Measurements from ENCODE around the gene VPS50.

VPS50 gene, protein sequence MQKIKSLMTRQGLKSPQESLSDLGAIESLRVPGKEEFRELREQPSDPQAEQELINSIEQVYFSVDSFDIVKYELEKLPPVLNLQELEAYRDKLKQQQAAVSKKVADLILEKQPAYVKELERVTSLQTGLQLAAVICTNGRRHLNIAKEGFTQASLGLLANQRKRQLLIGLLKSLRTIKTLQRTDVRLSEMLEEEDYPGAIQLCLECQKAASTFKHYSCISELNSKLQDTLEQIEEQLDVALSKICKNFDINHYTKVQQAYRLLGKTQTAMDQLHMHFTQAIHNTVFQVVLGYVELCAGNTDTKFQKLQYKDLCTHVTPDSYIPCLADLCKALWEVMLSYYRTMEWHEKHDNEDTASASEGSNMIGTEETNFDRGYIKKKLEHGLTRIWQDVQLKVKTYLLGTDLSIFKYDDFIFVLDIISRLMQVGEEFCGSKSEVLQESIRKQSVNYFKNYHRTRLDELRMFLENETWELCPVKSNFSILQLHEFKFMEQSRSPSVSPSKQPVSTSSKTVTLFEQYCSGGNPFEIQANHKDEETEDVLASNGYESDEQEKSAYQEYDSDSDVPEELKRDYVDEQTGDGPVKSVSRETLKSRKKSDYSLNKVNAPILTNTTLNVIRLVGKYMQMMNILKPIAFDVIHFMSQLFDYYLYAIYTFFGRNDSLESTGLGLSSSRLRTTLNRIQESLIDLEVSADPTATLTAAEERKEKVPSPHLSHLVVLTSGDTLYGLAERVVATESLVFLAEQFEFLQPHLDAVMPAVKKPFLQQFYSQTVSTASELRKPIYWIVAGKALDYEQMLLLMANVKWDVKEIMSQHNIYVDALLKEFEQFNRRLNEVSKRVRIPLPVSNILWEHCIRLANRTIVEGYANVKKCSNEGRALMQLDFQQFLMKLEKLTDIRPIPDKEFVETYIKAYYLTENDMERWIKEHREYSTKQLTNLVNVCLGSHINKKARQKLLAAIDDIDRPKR

DNA sequence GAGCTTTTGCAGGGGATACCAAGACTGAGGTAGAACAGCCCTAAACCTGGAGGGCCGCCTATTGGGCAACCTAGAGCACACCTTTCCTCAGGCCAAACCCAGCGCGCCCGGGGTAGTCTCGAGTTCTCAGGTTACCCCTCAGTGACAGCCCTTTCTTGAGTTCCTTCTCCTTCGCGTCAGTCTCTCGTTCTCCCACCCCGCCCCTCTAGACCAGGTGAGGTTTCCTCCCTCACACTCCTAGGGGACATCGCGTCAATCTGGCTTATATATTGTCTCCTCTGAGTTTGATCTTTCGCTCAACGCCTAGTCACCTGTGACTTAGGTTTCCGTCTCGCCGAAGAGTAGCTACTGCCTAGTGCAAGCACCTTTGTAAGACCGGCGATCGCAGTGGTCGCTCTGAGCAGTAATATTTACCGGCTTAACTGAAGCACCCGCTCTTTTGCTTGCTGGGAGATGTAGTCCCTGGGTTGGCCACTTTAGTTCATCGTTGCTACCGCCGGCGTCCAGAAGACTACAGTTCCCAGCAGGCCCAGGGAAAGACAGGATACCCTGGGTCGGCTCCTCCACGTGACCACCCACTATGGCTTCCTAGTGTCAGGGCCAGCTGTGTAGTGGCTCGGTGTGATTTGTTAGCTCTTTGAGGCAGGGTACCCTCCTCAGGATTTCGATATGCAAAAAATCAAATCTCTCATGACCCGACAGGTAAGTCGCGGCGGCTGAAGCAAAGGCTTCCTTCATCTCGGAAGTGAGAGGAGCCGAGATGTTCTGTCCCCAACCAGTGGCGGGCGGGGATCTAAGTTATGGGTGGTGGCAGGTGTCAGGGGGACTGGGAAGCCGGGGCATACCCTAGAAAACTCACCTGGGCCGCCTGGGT, at the start of gene VPS50:
VPS50 (plus strand) TSS at position 568 of the 874 bp plus-strand sequence; CDS start at position 670, 102 bp downstream.
- DNase-seq: peak; percentile 98

DNA sequence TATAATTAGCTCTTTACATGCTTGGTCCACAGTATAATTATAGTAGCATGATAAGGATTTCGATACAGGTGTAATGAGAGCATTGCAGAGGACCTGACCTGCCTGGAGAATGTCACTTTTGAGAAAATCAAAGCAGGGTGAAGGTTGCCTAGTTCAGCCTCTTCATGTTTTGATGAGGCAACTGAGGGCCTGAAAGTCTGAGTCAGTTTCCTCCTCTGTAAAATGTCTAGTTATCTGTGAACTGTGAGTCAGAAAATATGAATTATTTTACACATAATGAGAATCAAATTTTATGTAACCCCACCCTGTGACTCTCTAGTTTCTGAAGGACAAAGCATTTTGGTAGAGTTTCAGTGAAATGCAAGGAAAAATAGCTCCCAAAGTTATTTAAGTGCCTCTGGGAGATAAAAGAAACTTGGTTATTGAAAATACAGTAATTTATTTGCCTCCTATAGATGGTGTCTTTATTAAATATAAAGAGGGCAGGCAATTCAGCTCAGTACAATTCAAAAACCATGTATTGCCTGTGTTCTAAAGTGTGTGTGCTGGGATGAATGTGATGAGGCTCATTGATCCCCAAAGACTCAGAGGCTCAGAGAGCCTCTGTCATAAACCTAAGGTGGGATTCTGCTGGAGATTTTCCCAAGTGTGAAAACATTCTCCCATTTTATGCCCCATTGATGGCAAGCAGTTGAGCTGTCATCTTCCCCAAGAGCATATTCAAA, 46.7 kb upstream of the VPS50 start:
- DNase-seq: no peak

DNA sequence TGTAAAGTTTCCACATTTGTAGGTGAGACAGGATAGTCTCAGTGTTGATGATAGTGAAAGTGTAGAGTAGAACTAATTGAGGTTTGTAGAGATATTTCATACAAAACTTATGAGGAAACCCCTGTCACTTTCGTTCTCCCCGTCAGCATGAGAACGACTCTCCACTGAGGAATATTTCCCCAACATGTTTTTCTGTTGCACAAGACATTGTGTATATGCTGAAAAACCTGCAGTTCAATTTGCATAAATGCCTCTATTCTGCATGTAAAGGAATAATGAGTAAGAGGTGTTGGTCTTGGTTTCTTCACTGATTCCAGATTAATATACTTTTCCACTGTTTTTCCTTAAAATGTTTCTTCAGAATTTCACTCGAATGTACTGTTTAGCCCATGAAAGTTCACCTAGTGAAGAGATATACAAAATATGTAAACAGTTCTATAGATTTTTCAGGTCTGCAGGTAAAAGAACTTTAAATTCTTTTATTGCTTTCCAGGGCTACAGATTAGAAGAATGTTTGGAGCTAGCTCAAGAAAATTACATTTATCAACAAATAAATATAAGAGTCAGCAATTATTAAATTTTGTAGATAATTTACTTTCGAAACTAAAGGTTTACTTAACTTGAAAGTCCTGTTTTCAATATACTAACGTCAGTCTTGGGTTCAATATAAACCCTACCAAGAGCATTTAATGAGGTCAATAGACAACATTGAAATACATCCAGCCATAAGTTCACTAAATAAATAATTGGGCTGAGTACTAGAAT, 43.1 kb upstream of the VPS50 start:
- DNase-seq: no peak

GRCh38 chr7:93194386-93194785, 37.8 kb upstream of the VPS50 start:
- DNase-seq: no peak

- DNase-seq: no peak
Observed at GRCh38 chr7:93196336-93196735, 35.8 kb upstream of the VPS50 start.

- DNase-seq: no peak
Observed at GRCh38 chr7:93198472-93198871, 33.7 kb upstream of the VPS50 start.

GRCh38 chr7:93202594-93203250, 29.4 kb upstream of the VPS50 start:
- no peak for DNase-seq

- no peak for DNase-seq
Observed at GRCh38 chr7:93203496-93203895, 28.7 kb upstream of the VPS50 start.

DNA sequence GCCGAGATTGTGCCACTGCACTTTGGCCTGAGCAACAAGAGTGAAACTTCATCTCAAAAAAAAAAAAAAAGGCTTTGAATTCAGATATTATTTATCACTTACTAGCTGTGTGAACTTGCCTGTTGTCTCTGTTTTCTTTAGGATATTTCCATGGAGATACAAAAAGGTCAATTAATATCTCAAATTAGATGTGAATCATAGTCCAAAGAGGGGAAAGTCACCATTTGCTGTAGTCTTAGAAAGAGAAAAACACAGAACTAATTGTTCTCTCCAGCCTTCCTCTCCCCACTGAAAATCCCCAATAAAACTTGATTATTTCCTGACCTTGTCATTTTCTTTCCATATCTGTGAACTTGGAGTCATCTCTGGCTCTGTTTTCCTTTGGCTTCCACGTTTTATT, 27.1 kb upstream of the VPS50 start:
- no peak for DNase-seq

DNA sequence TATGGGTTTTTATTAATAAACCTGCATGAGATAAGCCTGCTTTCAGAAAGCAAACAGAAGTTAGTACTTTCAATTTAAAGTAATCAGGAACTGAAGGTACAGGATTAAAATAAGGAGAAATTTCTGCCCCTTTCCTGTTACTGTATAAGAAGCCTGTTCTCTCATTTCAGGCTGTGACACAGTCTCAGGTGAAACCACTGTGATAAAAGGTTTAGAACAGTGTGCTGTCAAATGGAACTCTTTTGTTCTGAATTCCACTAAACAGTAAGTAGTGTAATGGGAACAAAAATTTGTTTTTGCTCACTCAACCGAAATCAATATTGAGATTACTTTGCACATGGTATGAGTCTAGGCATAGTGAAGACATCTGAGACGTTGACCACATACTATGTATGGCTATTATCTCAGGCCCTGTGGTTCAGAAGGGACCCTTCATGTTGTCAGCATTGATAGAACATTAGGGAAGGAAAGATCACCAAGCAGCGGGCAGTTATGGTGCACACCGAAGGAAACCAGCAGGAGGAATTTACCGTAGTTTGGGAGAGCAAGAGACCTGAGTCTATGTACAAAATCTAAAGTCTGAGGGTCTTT, 20.8 kb upstream of the VPS50 start:
- no peak for DNase-seq

DNA sequence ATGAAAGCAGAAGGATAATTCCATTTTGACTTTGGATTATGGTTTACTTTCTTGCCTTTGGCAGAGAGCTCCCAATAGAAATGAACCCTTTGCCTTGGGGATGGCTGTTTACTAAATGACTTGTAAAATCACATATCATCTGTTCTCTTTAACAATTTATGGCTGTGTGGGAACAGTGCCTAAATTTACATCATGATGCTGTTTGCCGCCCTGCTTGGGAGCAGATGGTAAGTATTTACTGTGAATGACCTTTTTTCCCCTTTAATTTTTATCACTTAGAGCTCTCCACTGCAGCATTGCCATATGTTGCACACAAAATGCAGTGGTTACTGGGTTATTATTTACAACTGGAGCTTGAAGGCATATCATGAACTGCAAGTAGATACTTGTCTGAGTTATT, 19.3 kb upstream of the VPS50 start:
- DNase-seq: no peak

DNA sequence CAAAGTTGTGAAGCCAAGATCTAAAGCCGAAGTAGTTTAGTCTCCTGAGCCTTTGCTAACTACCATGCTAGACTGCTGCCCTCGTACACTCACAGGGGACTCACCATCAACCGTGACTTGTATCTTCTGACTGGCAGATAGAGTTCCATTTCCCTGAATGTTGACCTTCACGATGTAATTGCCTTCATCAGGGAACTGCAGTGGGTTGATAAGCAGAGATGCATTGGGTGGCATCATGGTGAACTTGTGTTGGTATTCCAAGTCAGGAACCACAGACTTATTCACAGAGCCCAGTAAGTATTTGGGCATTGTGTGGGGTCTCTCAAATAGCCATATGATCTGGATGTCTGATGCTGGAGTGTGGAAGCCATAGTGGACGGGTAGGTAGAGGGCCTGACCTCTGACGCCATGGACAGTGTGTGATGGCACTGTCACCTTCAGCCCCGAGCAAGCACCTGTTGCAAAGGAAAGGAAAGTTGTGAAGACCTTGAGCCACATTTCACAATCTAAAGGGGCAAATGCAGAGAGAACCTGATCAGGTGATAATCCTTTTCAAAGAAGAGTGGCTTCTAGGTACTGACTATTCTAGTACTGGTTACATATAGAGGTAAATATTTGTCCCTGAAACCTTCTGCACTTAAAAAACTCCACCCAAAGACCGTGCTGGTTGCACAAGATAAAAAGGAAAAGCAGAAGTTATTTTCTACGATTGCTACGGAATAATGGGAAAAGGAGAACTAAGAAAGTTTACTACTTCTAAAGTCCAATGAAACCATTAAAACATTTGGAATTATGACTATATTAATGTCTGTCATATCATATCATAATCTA, 13.0 kb upstream of the VPS50 start:
- no peak for DNase-seq

DNA sequence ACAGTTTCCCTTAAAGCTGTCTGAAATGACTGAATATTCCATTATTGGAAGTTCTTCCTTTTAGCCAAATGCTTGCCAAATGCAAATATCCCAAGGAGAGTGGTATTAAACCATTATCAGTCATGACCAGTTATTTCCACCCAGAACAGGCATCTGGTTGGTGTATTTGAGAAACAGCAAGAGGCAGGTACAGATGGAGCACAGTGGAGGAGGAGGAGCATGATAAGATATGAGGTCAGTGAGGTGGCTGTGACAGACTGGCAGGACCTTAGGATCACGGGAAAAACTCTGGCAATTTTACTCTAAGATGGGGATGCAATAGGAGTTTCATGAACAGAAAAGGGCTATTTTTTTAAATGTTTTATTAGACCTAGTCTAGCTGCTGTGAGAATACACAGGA, 12.3 kb upstream of the VPS50 start:
- DNase-seq: no peak

- DNase-seq: no peak
Observed at GRCh38 chr7:93226310-93226709, 5.9 kb upstream of the VPS50 start, which contains the start of gene HEPACAM2. HEPACAM2 (minus strand) TSS chr7:93226469.

DNA sequence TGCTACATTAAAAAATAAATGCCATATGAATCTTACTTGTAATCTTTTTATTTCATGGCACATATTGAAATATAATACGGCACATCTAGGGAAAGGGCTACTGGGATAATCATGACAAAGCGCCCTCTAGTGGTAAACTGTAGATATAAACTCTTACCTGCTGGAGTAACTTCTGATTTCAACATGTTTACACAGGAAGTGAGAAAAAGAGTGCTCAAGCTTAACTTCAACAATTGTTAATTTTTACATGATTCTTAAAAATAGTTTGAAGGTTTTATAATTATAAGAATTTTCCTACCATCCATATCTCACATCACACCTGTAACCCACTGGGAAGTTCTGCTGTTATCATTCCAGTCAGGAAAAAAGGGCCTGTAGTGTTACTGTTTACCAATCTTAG, 3.9 kb upstream of the VPS50 start:
- peak; percentile 81 for DNase-seq

- DNase-seq: no peak
Observed at GRCh38 chr7:93231259-93231658, 907 bp upstream of the VPS50 start.

- no peak for DNase-seq
Observed at GRCh38 chr7:93232673-93233018, 480 bp downstream of the VPS50 start.

DNA sequence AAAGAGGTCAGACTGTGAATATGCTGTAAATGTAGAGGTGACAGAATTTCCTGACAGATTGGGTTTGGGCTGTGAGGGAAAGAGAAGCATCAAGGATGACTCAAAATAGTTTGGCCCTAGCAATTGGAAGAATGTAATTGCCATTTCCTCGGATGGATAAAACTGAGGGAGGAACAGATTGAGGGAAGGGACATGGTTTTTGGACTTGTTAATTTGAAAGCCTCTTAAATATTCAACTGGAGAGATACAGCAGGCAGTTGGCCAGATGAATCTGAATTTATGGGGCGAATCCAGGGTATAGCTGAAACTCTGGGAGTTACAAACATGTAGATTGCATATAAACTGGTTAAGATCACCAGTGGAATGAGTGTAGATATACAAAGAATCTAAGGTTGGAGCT, 3.4 kb downstream of the VPS50 start:
- no peak for DNase-seq

GRCh38 chr7:93238131-93238530, 6.0 kb downstream of the VPS50 start:
- DNase-seq: no peak

All from CD4-positive, alpha-beta T cell treated with Interleukin-4 for 4 hours (primary cell).